HUDEP-2 (cell line): ENCODE results near the gene CACNA1C.
A peak's percentile ranks its signal among the peaks of the same experiment; 100 is the strongest.

Source experiments
- DNase-seq, 76 experiments: peaks; one replicate each; lab custom pipeline; 2025; ENCODE audit not compliant: unreplicated experiment in 76 of 76; lab: John Stamatoyannopoulos, UW

Gene CACNA1C

GRCh38 chr12:2689879-2690278 lies 637.1 kb downstream of the CACNA1C start:
- no peak for DNase-seq

- peak in 7 of 76 experiments; percentile 18 to 46 (median 37) for DNase-seq
These were observed 637.7 kb downstream of the CACNA1C start for GRCh38 chr12:2690348-2691005.

- DNase-seq, result peak in 73 of 76 experiments; percentile 35 to 80 (median 63)
These were observed 638.2 kb downstream of the CACNA1C start for GRCh38 chr12:2691006-2691344.

GRCh38 chr12:2691345-2692071 lies 638.7 kb downstream of the CACNA1C start:
- peak in 64 of 76 experiments; percentile 9 to 71 (median 47) for DNase-seq

- peak in 40 of 76 experiments; percentile 8 to 54 (median 28) for DNase-seq
These were observed 639.3 kb downstream of the CACNA1C start for GRCh38 chr12:2692080-2692479.

- peak in 53 of 76 experiments; percentile 11 to 75 (median 42) for DNase-seq
These were observed 640.6 kb downstream of the CACNA1C start for GRCh38 chr12:2693244-2693860.

GRCh38 chr12:2693980-2694610 lies 641.3 kb downstream of the CACNA1C start:
- DNase-seq, result no peak

- peak in 1 of 76 experiments; percentile 13 for DNase-seq
These were observed 643.3 kb downstream of the CACNA1C start for GRCh38 chr12:2696136-2696535.

GRCh38 chr12:2697057-2697800 lies 644.4 kb downstream of the CACNA1C start:
- peak in 74 of 76 experiments; percentile 40 to 95 (median 79) for DNase-seq

GRCh38 chr12:2698566-2698965 lies 645.8 kb downstream of the CACNA1C start:
- DNase-seq, result no peak

GRCh38 chr12:2710701-2711100 lies 657.9 kb downstream of the CACNA1C start:
- DNase-seq, result peak in 5 of 76 experiments; percentile 9 to 40 (median 18)

GRCh38 chr12:2719392-2719791 lies 666.6 kb downstream of the CACNA1C start:
- no peak for DNase-seq

- DNase-seq, result peak in 30 of 76 experiments; percentile 3 to 70 (median 36)
These were observed 670.0 kb downstream of the CACNA1C start for GRCh38 chr12:2722806-2723205.

GRCh38 chr12:2732290-2732689 lies 679.5 kb downstream of the CACNA1C start:
- no peak for DNase-seq

- DNase-seq, result no peak
These were observed 680.9 kb downstream of the CACNA1C start for GRCh38 chr12:2733493-2734355.

GRCh38 chr12:2735432-2735831 lies 682.6 kb downstream of the CACNA1C start:
- DNase-seq, result no peak

- DNase-seq, result no peak
These were observed 685.0 kb downstream of the CACNA1C start for GRCh38 chr12:2737656-2738241.

GRCh38 chr12:2739069-2739468 lies 686.3 kb downstream of the CACNA1C start:
- no peak for DNase-seq
